Measurements from ENCODE around the gene RBM5. TPM values are rescaled to one million over a fixed set of nuclear protein-coding genes. Genes with fewer than 3 reads are reported as not detected.

RBM5 gene
- total RNA-seq, 1 donor from 2014 or later = 84.5 TPM

- Histone ChIP-seq H3K36me3 (ENCODE audit: control insufficient read depth, insufficient read depth, low read length) (no peaks in the 10 kb centered on the region), H3K27me3 (ENCODE audit: control insufficient read depth, insufficient read depth, low read length) (peaks cover 2% of the 10 kb centered on the region), H3K4me3 (ENCODE audit: low read depth, low read length) (no peak overlapping the region)
- TF ChIP-seq CTCF (IDR thresholded peaks at IDR 0.05; ENCODE audit: insufficient read depth, low read length, poor library complexity, severe bottlenecking) = no peak
- no peak for DNase-seq (ENCODE audit: low read depth)
Measured at GRCh38 chr3:50122661-50123391, 34.1 kb downstream of the RBM5 start.

DNA sequence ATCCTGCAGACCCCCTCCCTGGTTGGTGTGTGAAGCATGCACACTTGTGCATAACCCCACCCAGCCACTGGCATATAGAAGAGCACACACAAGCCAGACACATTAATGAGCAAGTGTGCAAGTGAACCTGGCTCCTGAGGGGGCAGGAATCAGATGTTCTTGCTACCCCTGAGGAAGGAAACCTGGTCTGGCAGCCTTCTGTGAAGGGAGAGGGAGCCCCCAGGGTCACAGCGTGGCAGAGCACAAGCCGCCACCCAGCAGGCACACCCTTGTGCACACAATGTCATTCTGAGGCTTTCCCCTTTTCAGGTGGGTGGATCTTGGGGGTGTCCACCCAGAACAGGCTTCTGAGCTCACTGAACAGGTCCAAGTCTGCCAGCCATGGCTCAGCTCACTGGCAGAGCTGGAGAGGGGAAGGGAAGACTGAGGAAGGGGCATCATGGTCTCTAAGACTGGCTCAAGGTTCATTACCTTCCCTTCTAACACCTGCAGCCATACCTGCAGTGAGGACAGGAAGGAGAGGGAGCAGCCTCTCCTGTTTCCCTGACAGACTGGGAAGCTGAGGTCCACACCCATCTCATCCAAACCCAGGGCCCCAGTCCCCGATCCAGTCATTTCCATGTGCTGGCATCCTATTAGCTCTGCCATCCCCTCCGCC is 34.8 kb downstream of the RBM5 start:
- H3K36me3 ChIP-seq (ENCODE audit: control insufficient read depth, insufficient read depth, low read length) = no peaks in the 10 kb centered on the region
- H3K4me3 ChIP-seq (ENCODE audit: low read depth, low read length) = no peak overlapping the region
- H3K27me3 ChIP-seq (ENCODE audit: control insufficient read depth, insufficient read depth, low read length) = peaks cover 2% of the 10 kb centered on the region
- no peak for TF ChIP-seq CTCF (IDR thresholded peaks at IDR 0.05; ENCODE audit: insufficient read depth, low read length, poor library complexity, severe bottlenecking)
- DNase-seq (ENCODE audit: low read depth) = no peak

GRCh38 chr3:50124052-50124799 is 35.5 kb downstream of the RBM5 start:
- Histone ChIP-seq H3K27me3 (ENCODE audit: control insufficient read depth, insufficient read depth, low read length) (peaks cover 2% of the 10 kb centered on the region), H3K36me3 (ENCODE audit: control insufficient read depth, insufficient read depth, low read length) (no peaks in the 10 kb centered on the region), H3K4me3 (ENCODE audit: low read depth, low read length) (no peak overlapping the region)
- TF ChIP-seq CTCF (IDR thresholded peaks at IDR 0.05; ENCODE audit: insufficient read depth, low read length, poor library complexity, severe bottlenecking) = no peak
- no peak for DNase-seq (ENCODE audit: low read depth)

GRCh38 chr3:50124800-50125178 is 36.1 kb downstream of the RBM5 start:
- no peak overlapping the region for H3K4me3 ChIP-seq (ENCODE audit: low read depth, low read length)
- no peak for TF ChIP-seq CTCF (IDR thresholded peaks at IDR 0.05; ENCODE audit: insufficient read depth, low read length, poor library complexity, severe bottlenecking)
- H3K27me3 ChIP-seq (ENCODE audit: control insufficient read depth, insufficient read depth, low read length) = peaks cover 2% of the 10 kb centered on the region
- no peaks in the 10 kb centered on the region for H3K36me3 ChIP-seq (ENCODE audit: control insufficient read depth, insufficient read depth, low read length)
- no peak for DNase-seq (ENCODE audit: low read depth)

DNA sequence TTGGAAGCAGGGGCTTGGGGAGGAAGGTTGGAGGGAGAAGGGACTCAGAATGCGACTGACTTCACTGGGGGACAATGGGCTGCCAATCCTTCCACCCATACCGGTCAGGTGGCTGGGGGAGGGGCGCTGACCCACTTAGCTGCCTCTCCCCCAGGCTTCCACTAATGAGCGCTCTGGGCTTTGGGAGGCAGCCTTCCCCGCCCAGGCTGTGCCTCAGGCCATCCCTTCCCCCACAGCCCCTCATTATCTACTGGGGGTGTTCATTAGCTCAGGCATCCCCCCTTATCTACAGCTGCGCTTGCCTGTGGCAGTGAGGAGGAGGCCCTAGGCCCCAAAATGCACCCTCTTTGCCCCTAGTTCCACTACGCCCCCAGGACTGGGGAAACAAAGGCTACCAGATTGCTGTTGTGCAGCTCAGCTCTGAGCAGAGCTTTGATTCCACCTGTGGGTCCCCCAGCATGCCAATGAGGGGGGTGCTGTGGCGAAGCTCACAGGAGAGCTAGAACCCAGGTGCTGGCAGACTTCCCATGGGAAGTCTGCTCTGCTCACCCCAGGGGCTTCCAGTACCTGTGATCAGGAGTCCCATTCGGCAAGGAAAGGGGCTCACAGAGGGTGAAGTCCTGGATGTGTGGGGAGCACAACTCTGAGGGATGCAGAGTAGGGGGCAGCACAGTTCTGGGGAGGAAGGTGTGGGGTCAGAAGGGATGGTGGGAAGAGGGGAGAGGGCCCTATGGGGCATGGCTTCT is 37.0 kb downstream of the RBM5 start:
- Histone ChIP-seq H3K4me3 (ENCODE audit: low read depth, low read length) (no peak overlapping the region), H3K36me3 (ENCODE audit: control insufficient read depth, insufficient read depth, low read length) (no peaks in the 10 kb centered on the region), H3K27me3 (ENCODE audit: control insufficient read depth, insufficient read depth, low read length) (peaks cover 2% of the 10 kb centered on the region)
- TF ChIP-seq CTCF (IDR thresholded peaks at IDR 0.05; ENCODE audit: insufficient read depth, low read length, poor library complexity, severe bottlenecking) = no peak
- no peak for DNase-seq (ENCODE audit: low read depth)

Data from kidney epithelial cell (primary cell).